H9 (cell line): ENCODE results near the gene PRKAG2. TPM values are rescaled to one million over a fixed set of nuclear protein-coding genes. Genes with fewer than 3 reads are reported as not detected.

Source experiments
- DNase-seq: peaks from one replicate; pipeline ENCODE4 v3.0.0-alpha.2; 2017
- H2AFZ ChIP-seq: one replicate; pipeline ENCODE4 v1.6.1; 2013; ENCODE audit warnings: mild to moderate bottlenecking, low read length, control low read depth, moderate library complexity
- H2AK5ac ChIP-seq: 2 replicates; pipeline ENCODE4 v1.6.1; 2013; ENCODE audit warnings: low read length, control low read depth, mixed read lengths; ENCODE audit not compliant: insufficient read length
- H2BK120ac ChIP-seq: one replicate; pipeline ENCODE4 v1.6.1; 2013; ENCODE audit warnings: low read depth, mild to moderate bottlenecking, low read length, control low read depth, inconsistent platforms; ENCODE audit not compliant: poor library complexity, severe bottlenecking
- H2BK12ac ChIP-seq: 2 replicates; pipeline ENCODE4 v1.6.1; 2013; ENCODE audit warnings: low read length, control low read depth, mixed read lengths, low read depth; ENCODE audit not compliant: insufficient read length
- H2BK15ac ChIP-seq: 2 replicates; pipeline ENCODE4 v1.6.1; 2013; ENCODE audit warnings: low read depth, low read length, control low read depth
- H2BK20ac ChIP-seq: one replicate; pipeline ENCODE4 v1.6.1; 2013; ENCODE audit warnings: low read depth, mild to moderate bottlenecking, low read length, control low read depth, inconsistent platforms; ENCODE audit not compliant: poor library complexity, severe bottlenecking
- H2BK5ac ChIP-seq: 2 replicates; pipeline ENCODE4 v1.6.1; 2013; ENCODE audit warnings: low read length, control low read depth, mixed read lengths; ENCODE audit not compliant: insufficient read length
- H3K14ac ChIP-seq: 2 replicates; pipeline ENCODE4 v1.6.1; 2013; ENCODE audit warnings: low read length, control low read depth; ENCODE audit not compliant: insufficient read depth
- H3K18ac ChIP-seq: 2 replicates; pipeline ENCODE4 v1.6.1; 2013; ENCODE audit warnings: low read depth, mild to moderate bottlenecking, mixed read lengths, low read length, control low read depth; ENCODE audit not compliant: insufficient read length
- H3K23ac ChIP-seq: 2 replicates; pipeline ENCODE4 v1.6.1; 2013; ENCODE audit warnings: low read length, control low read depth, mixed read lengths, low read depth; ENCODE audit not compliant: insufficient read length
- H3K23me2 ChIP-seq: 2 replicates; pipeline ENCODE4 v1.6.1; 2013; ENCODE audit warnings: low read depth, mild to moderate bottlenecking, mixed read lengths, low read length, control low read depth; ENCODE audit not compliant: insufficient read length, poor library complexity, severe bottlenecking
- H3K27ac ChIP-seq: 2 replicates; pipeline ENCODE4 v1.5.1; 2013; ENCODE audit warnings: low read length, control low read depth, mixed read lengths, low read depth; ENCODE audit not compliant: insufficient read length
- H3K27me3 ChIP-seq: 2 replicates; pipeline ENCODE4 v1.6.1; 2013; ENCODE audit warnings: low read length, control low read depth, inconsistent platforms; ENCODE audit not compliant: insufficient read depth
- H3K4ac ChIP-seq: 2 replicates; pipeline ENCODE4 v1.6.1; 2013; ENCODE audit warnings: low read depth, mild to moderate bottlenecking, control low read depth, inconsistent platforms, low read length, moderate library complexity
- H3K4me1 ChIP-seq: 2 replicates; pipeline ENCODE4 v1.6.1; 2013; ENCODE audit warnings: low read length, control low read depth, inconsistent platforms; ENCODE audit not compliant: insufficient read depth
- H3K4me2 ChIP-seq: 2 replicates; pipeline ENCODE4 v1.6.1; 2013; ENCODE audit warnings: low read length, control low read depth, mixed read lengths; ENCODE audit not compliant: insufficient read length, insufficient read depth
- H3K56ac ChIP-seq: 2 replicates; pipeline ENCODE4 v1.6.1; 2013; ENCODE audit warnings: low read depth, mild to moderate bottlenecking, mixed read lengths, low read length, control low read depth; ENCODE audit not compliant: insufficient read length
- H3K79me1 ChIP-seq: 2 replicates; pipeline ENCODE4 v1.6.1; 2013; ENCODE audit warnings: low read depth, mild to moderate bottlenecking, moderate library complexity, low read length, control low read depth, inconsistent platforms; ENCODE audit not compliant: insufficient read depth, poor library complexity, severe bottlenecking
- H3K79me2 ChIP-seq: 2 replicates; pipeline ENCODE4 v1.6.1; 2013; ENCODE audit warnings: low read length, control low read depth, inconsistent platforms; ENCODE audit not compliant: insufficient read depth
- H3K9ac ChIP-seq: 2 replicates; pipeline ENCODE4 v1.6.1; 2013; ENCODE audit warnings: low read length, control low read depth, mixed read lengths; ENCODE audit not compliant: insufficient read length; ENCODE audit errors: extremely low read depth
- H3K9me3 ChIP-seq: one replicate; pipeline ENCODE4 v1.6.1; 2013; ENCODE audit warnings: low read depth, low read length, inconsistent platforms; ENCODE audit not compliant: control insufficient read depth
- H3T11ph ChIP-seq: one replicate; pipeline ENCODE4 v1.6.1; 2013; ENCODE audit warnings: mild to moderate bottlenecking, low read length, control low read depth, inconsistent platforms
- H4K20me1 ChIP-seq: one replicate; pipeline ENCODE4 v1.6.1; 2013; ENCODE audit not compliant: control insufficient read depth, insufficient read length, insufficient read depth
- H4K5ac ChIP-seq: 2 replicates; pipeline ENCODE4 v1.6.1; 2013; ENCODE audit warnings: low read depth, mild to moderate bottlenecking, mixed read lengths, low read length, control low read depth; ENCODE audit not compliant: insufficient read length
- H4K8ac ChIP-seq: replicated peaks from 2 replicates; pipeline ENCODE4 v1.6.1; 2013; ENCODE audit warnings: low read length, control low read depth, mixed read lengths, low read depth; ENCODE audit not compliant: insufficient read length
- H4K91ac ChIP-seq: 2 replicates; pipeline ENCODE4 v1.6.1; 2013; ENCODE audit warnings: low read depth, mild to moderate bottlenecking, moderate library complexity, mixed read lengths, low read length, control low read depth; ENCODE audit not compliant: insufficient read length
- H3K27ac Mint-ChIP-seq, 3 experiments: 2 replicates in 2 of 3; 3 replicates in 1 of 3; pipeline ENCODE4 v1.8.0; 2020 to 2021; ENCODE audit warnings: mixed read lengths in 3 of 3, mild to moderate bottlenecking in 1 of 3, moderate library complexity in 1 of 3
- H3K27me3 Mint-ChIP-seq: 2 replicates; pipeline ENCODE4 v1.8.0; 2021; ENCODE audit warnings: low read depth, mild to moderate bottlenecking, moderate library complexity, mixed read lengths
- H3K36me3 Mint-ChIP-seq, 3 experiments: 2 replicates in 2 of 3; 3 replicates in 1 of 3; pipeline ENCODE4 v1.8.0; 2020 to 2021; ENCODE audit warnings: low read depth in 3 of 3, mixed read lengths in 3 of 3; ENCODE audit not compliant: insufficient read depth in 1 of 3
- H3K4me1 Mint-ChIP-seq, 2 experiments: 2 replicates each; pipeline ENCODE4 v1.8.0; 2020; ENCODE audit warnings: mixed read lengths in 2 of 2
- H3K4me3 Mint-ChIP-seq, 2 experiments: 2 replicates in 1 of 2; 3 replicates in 1 of 2; pipeline ENCODE4 v1.8.0; 2020 to 2021; ENCODE audit warnings: mild to moderate bottlenecking in 2 of 2, mixed read lengths in 2 of 2, moderate library complexity in 1 of 2
- H3K9me3 Mint-ChIP-seq, 2 experiments: 2 replicates in 1 of 2; 3 replicates in 1 of 2; pipeline ENCODE4 v1.8.0; 2020; ENCODE audit warnings: mild to moderate bottlenecking in 2 of 2, mixed read lengths in 2 of 2, moderate library complexity in 1 of 2
- WGBS: extraction: QIAGEN DNeasy Blood & Tissue Kit; methylation state at CpG from one replicate; pipeline ENCODE4 v1.1.7; 2013; ENCODE audit warnings: missing lambda C conversion rate, low lambda C conversion rate, mixed read lengths; ENCODE audit not compliant: insufficient read length; ENCODE audit errors: extremely low coverage; 5-methylcytosine and 5-hydroxymethylcytosine counted together
- total RNA-seq: library from RNA; stranded (reverse); gene quantifications from 2 replicates; pipeline ENCODE4 v1.2.1, GENCODE V29; 2021
- TF ChIP-seq, protein P1 (sequence below): fragments of 200-600 bp; sonication (generic); conservative IDR thresholded peaks from 3 replicates; pipeline ENCODE4 v1.8.0; 2021; ENCODE audit warnings: antibody characterized with exemption, mild to moderate bottlenecking

The PRKAG2 gene
- total RNA-seq, 1 experiment from 2014 or later, result 11.8 TPM

DNA sequence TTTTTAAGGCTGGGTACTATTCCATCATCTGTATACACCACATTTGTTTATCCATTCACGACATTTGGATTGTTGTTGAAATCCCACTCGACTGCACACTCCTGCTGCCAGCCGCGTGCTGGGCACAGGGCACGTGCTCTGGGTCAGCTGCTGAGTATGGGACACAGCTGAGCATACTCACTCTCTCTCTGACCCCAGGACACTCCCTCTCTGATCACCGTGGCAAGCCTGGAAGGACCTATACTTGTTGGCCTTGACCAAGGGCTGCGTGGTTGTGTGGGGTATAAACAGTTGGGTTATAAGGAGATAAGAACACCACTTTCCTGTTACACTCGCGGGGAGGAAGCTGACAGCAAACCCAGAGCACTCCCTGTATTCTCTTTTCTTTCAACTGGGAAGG, 204.2 kb downstream of the PRKAG2 start:
- Histone ChIP-seq H2BK12ac (no peak overlapping the region), H3K23me2 (no peaks in the 10 kb centered on the region), H3K4me1 (no peaks in the 10 kb centered on the region), H2AK5ac (no peak overlapping the region), H3K27ac (no peak overlapping the region), H4K5ac (no peak overlapping the region), H3K79me1 (no peaks in the 10 kb centered on the region), H3K56ac (no peak overlapping the region), H4K8ac (no peak overlapping the region), H3K14ac (no peak overlapping the region), H3K18ac (no peak overlapping the region), H4K91ac (no peak overlapping the region), H2BK20ac (no peak overlapping the region), H3K27me3 (no peaks in the 10 kb centered on the region), H2BK5ac (no peak overlapping the region), H3K4ac (no peak overlapping the region), H2BK120ac (no peak overlapping the region), H2BK15ac (no peak overlapping the region), H4K20me1 (peaks cover 2% of the 10 kb centered on the region), H3T11ph (no peak overlapping the region), H3K9me3 (no peaks in the 10 kb centered on the region), H2AFZ (no peak overlapping the region), H3K9ac (no peak overlapping the region), H3K4me2 (no peak overlapping the region), H3K23ac (no peak overlapping the region), H3K79me2 (no peaks in the 10 kb centered on the region)
- Mint-ChIP-seq H3K4me1 (peaks cover 14 to 22% of the 10 kb centered on the region in 2 experiments), H3K4me3 (no peak overlapping the region), H3K27ac (peak overlapping the region in 1 of 3 experiments; percentile 26; a peak in 1 of 7 replicates), H3K9me3 (peaks cover 0 to 2% of the 10 kb centered on the region in 2 experiments; a peak in 2 of 5 replicates), H3K36me3 (peaks cover 0 to 4% (median 1%) of the 10 kb centered on the region in 3 experiments; a peak in 2 of 7 replicates), H3K27me3 (no peaks in the 10 kb centered on the region)
- no CpG with 5 or more reads among the region's 9 CpGs for WGBS
- TF ChIP-seq, protein P1, sequence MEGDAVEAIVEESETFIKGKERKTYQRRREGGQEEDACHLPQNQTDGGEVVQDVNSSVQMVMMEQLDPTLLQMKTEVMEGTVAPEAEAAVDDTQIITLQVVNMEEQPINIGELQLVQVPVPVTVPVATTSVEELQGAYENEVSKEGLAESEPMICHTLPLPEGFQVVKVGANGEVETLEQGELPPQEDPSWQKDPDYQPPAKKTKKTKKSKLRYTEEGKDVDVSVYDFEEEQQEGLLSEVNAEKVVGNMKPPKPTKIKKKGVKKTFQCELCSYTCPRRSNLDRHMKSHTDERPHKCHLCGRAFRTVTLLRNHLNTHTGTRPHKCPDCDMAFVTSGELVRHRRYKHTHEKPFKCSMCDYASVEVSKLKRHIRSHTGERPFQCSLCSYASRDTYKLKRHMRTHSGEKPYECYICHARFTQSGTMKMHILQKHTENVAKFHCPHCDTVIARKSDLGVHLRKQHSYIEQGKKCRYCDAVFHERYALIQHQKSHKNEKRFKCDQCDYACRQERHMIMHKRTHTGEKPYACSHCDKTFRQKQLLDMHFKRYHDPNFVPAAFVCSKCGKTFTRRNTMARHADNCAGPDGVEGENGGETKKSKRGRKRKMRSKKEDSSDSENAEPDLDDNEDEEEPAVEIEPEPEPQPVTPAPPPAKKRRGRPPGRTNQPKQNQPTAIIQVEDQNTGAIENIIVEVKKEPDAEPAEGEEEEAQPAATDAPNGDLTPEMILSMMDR, result no peak
- no peak for DNase-seq
